CD4-positive, alpha-beta T cell treated with Interleukin-1 beta for 1 hour (primary cell): ENCODE data around the gene PDGFA.

Experiments used
- DNase-seq, 2 donors: peaks; one replicate each; pipeline ENCODE4 v3.0.0-alpha.2; 2020 to 2022

The PDGFA gene

GRCh38 chr7:471866-472639 lies 47.6 kb downstream of the PDGFA start:
- peak in 1 of 2 donors; percentile 16 for DNase-seq

- no peak for DNase-seq
Observed at GRCh38 chr7:471191-471865, 48.3 kb downstream of the PDGFA start.

GRCh38 chr7:469563-469961 lies 50.1 kb downstream of the PDGFA start:
- DNase-seq = no peak

- peak in 1 of 2 donors; percentile 45 for DNase-seq
Observed at GRCh38 chr7:468681-469562, 50.7 kb downstream of the PDGFA start.

- no peak for DNase-seq
Observed at GRCh38 chr7:467856-468545, 51.6 kb downstream of the PDGFA start.

- no peak for DNase-seq
Observed at GRCh38 chr7:467393-467828, 52.2 kb downstream of the PDGFA start.

- DNase-seq = no peak
Observed at GRCh38 chr7:466465-467191, 53.0 kb downstream of the PDGFA start.

GRCh38 chr7:465710-466400 lies 53.8 kb downstream of the PDGFA start:
- no peak for DNase-seq

- DNase-seq = no peak
Observed at GRCh38 chr7:464454-465401, 54.9 kb downstream of the PDGFA start.

- no peak for DNase-seq
Observed at GRCh38 chr7:463817-464453, 55.7 kb downstream of the PDGFA start.

- no peak for DNase-seq
Observed at GRCh38 chr7:463362-463781, 56.3 kb downstream of the PDGFA start.

GRCh38 chr7:462173-463103 lies 57.2 kb downstream of the PDGFA start:
- no peak for DNase-seq

GRCh38 chr7:461453-462172 lies 58.0 kb downstream of the PDGFA start:
- no peak for DNase-seq

GRCh38 chr7:461117-461452 lies 58.6 kb downstream of the PDGFA start:
- no peak for DNase-seq

GRCh38 chr7:460374-461116 lies 59.1 kb downstream of the PDGFA start:
- DNase-seq = no peak

- DNase-seq = no peak
Observed at GRCh38 chr7:459584-460373, 59.9 kb downstream of the PDGFA start.
